HepG2 (cell line): Measurements from ENCODE around the gene RPS23. TPM values are rescaled to one million over a fixed set of nuclear protein-coding genes. Genes with fewer than 3 reads are reported as not detected.

Source experiments
- CHCHD3 ChIP-seq: sonication (generic); formaldehyde crosslinking; IDR thresholded peaks from 2 replicates; pipeline ENCODE4 v1.8.0; 2022; ENCODE audit warnings: mild to moderate bottlenecking, missing genetic modification reagents, moderate library complexity
- GATA4 ChIP-seq: sonication (generic); IDR thresholded peaks from 2 replicates; pipeline ENCODE4 v1.6.1; 2016; ENCODE audit warnings: antibody characterized with exemption, low read depth, borderline replicate concordance
- HIC2 ChIP-seq: sonication (generic); formaldehyde crosslinking; IDR thresholded peaks from 2 replicates; pipeline ENCODE4 v1.9.0; 2022; ENCODE audit warnings: low read depth, missing genetic modification reagents
- KLF12 ChIP-seq: sonication (generic); formaldehyde crosslinking; IDR thresholded peaks from 2 replicates; pipeline ENCODE4 v1.4.0; 2020; ENCODE audit warnings: missing genetic modification reagents, borderline replicate concordance
- LCORL ChIP-seq, 2 experiments: fragments of 450-650 bp in 1 of 2; sonication (generic) in 1 of 2; formaldehyde crosslinking in 1 of 2; IDR thresholded peaks; 2 replicates each; pipeline versions ENCODE4 v1.5.0 to v1.6.1; 2017 to 2020; ENCODE audit warnings: antibody characterized with exemption in 1 of 2, missing genetic modification reagents in 1 of 2
- MAZ ChIP-seq, 2 experiments: sonication (generic) in 1 of 2; formaldehyde crosslinking in 1 of 2; IDR thresholded peaks; 2 replicates each; pipeline versions ENCODE4 v1.5.0 to v1.6.1; 2012 to 2020; ENCODE audit warnings: low read depth in 2 of 2, mild to moderate bottlenecking in 2 of 2, borderline replicate concordance in 1 of 2, improper control_type of control experiment in 1 of 2, low read length in 1 of 2, missing genetic modification reagents in 1 of 2, moderate library complexity in 1 of 2
- MYNN ChIP-seq: sonication (generic); formaldehyde crosslinking; IDR thresholded peaks from 2 replicates; pipeline ENCODE4 v1.4.0; 2020; ENCODE audit warnings: mild to moderate bottlenecking, low read depth, missing genetic modification reagents
- NR2F2 ChIP-seq: IDR thresholded peaks from 2 replicates; pipeline ENCODE4 v1.6.1; 2012; ENCODE audit warnings: low read depth, inconsistent platforms, borderline replicate concordance
- PHF8 ChIP-seq: sonication (generic); formaldehyde crosslinking; IDR thresholded peaks from 2 replicates; pipeline ENCODE4 v1.5.0; 2020; ENCODE audit warnings: missing genetic modification reagents
- POLR2AphosphoS2 ChIP-seq: IDR thresholded peaks from 2 replicates; pipeline ENCODE4 v1.6.1; 2011; ENCODE audit warnings: low read depth, low read length, improper control_type of control experiment
- RFX5 ChIP-seq: IDR thresholded peaks from 2 replicates; pipeline ENCODE4 v1.6.1; 2011; ENCODE audit warnings: low read depth, low read length, improper control_type of control experiment
- ZFP1 ChIP-seq: IDR thresholded peaks from 2 replicates; pipeline ENCODE4 v1.6.1; 2016
- ZNF460 ChIP-seq: sonication (generic); formaldehyde crosslinking; IDR thresholded peaks from 2 replicates; pipeline ENCODE4 v1.5.1; 2020; ENCODE audit warnings: missing genetic modification reagents, mild to moderate bottlenecking, borderline replicate concordance
- ZNF468 ChIP-seq: sonication (generic); formaldehyde crosslinking; IDR thresholded peaks from 2 replicates; pipeline ENCODE4 v1.8.0; 2022; ENCODE audit warnings: mild to moderate bottlenecking, moderate library complexity, missing genetic modification reagents
- ZNF563 ChIP-seq: sonication (generic); formaldehyde crosslinking; IDR thresholded peaks from 2 replicates; pipeline ENCODE4 v1.8.0; 2022; ENCODE audit warnings: mild to moderate bottlenecking, moderate library complexity, missing genetic modification reagents
- ZNF616 ChIP-seq: sonication (generic); formaldehyde crosslinking; IDR thresholded peaks from 2 replicates; pipeline ENCODE4 v1.5.0; 2020; ENCODE audit warnings: low read depth, mild to moderate bottlenecking, missing genetic modification reagents
- ZNF839 ChIP-seq: sonication (generic); formaldehyde crosslinking; IDR thresholded peaks from 2 replicates; pipeline ENCODE4 v1.4.0; 2020; ENCODE audit warnings: missing genetic modification reagents, mild to moderate bottlenecking, borderline replicate concordance
- polyA plus RNA-seq, 8 experiments: library from polyadenylated mRNA; depleted of rRNA in 3 of 8; stranded (reverse) in 7 of 8; unstranded in 1 of 8; fragments of >200 nt; fragmentation: Illumina TruSeq in 4 of 8; extraction: Trizol in 4 of 8; gene quantifications; 2 replicates each; pipeline versions ENCODE4 v1.2.1 to v1.2.3, GENCODE V29; 2011 to 2016; ENCODE audit warnings: low read depth in 4 of 8, missing spikeins in 1 of 8, mixed read lengths in 1 of 8; ENCODE audit not compliant: insufficient read depth in 1 of 8
- total RNA-seq, 5 experiments: library from RNA; depleted of rRNA; stranded (reverse); fragments of >200 nt; fragmentation: Illumina TruSeq; extraction: Trizol; gene quantifications; 2 replicates each; pipeline ENCODE4 v1.2.3, GENCODE V29; 2016; ENCODE audit warnings: low read depth in 1 of 5
- TF ChIP-seq, protein P1 (sequence below): sonication (generic); formaldehyde crosslinking; IDR thresholded peaks from 2 replicates; pipeline ENCODE4 v1.4.0; 2020; ENCODE audit warnings: missing genetic modification reagents
- TF ChIP-seq, protein P2 (sequence below): sonication (generic); formaldehyde crosslinking; IDR thresholded peaks from 2 replicates; pipeline ENCODE4 v1.4.0; 2020; ENCODE audit warnings: mild to moderate bottlenecking, missing genetic modification reagents
- TF ChIP-seq, protein P3 (sequence below): sonication (generic); formaldehyde crosslinking; IDR thresholded peaks from 2 replicates; pipeline ENCODE4 v1.5.1; 2020; ENCODE audit warnings: mild to moderate bottlenecking, moderate library complexity, missing genetic modification reagents

The RPS23 gene
- total and polyA plus RNA-seq, 2 of the 13 experiments (the other 11 are each of a cell fraction or from before 2014, with no cell fraction given): 3,088 to 3,235 TPM

DNA sequence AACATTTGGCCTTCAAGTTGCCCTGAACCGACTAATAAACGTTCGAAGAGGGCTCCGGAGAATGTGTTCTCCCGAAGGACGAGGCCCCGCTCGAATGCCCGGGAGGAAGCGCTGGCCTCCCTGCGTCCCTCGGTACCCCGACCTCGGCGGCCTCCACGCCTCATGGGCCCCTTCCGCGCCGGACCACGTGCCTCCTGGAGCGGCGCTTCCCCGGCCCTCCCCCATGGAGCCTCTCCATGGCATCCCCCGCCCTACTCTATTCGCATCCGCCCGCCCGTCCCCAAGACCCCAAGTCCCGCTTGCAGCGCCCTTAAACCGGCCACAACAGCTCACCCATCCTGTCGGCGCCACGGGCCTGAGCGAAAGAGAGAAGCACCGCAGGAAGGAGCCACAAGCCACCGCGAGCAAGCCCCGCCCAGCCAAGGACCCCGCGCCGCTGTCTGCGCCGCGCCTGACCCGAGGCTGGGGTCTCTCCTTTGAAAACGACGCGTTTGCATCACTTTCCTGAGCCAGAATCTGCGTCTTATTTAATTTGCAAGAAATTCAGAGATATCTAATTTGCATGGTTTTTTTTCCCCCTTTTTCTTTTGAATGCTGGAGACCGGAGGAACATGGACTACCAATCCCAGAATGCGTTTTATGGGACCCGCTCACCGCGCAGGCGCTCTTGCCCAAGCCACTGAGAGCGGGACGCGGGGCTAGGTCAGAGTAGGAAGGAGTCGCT lies at the start of gene RPS23 (continued):
- TF ChIP-seq LCORL (IDR thresholded peaks at IDR 0.05): no peak
- TF ChIP-seq LCORL (CRISPR knock-in tag; IDR thresholded peaks at IDR 0.05): no peak
- TF ChIP-seq PHF8: peak; percentile 96
- peak; percentile 53; the same call in 1 of the 2 replicates for TF ChIP-seq GATA4
- TF ChIP-seq MYNN (CRISPR knock-in tag): no peak
- TF ChIP-seq, protein P1, sequence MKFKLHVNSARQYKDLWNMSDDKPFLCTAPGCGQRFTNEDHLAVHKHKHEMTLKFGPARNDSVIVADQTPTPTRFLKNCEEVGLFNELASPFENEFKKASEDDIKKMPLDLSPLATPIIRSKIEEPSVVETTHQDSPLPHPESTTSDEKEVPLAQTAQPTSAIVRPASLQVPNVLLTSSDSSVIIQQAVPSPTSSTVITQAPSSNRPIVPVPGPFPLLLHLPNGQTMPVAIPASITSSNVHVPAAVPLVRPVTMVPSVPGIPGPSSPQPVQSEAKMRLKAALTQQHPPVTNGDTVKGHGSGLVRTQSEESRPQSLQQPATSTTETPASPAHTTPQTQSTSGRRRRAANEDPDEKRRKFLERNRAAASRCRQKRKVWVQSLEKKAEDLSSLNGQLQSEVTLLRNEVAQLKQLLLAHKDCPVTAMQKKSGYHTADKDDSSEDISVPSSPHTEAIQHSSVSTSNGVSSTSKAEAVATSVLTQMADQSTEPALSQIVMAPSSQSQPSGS (CRISPR knock-in tag): peak; percentile 25; the same call in 1 of the 2 replicates
- TF ChIP-seq POLR2AphosphoS2: 0 out of 2 replicates have a peak, but pooled peaks have one; percentile 44
- TF ChIP-seq ZNF616 (CRISPR knock-in tag): no peak
- TF ChIP-seq, protein P2, sequence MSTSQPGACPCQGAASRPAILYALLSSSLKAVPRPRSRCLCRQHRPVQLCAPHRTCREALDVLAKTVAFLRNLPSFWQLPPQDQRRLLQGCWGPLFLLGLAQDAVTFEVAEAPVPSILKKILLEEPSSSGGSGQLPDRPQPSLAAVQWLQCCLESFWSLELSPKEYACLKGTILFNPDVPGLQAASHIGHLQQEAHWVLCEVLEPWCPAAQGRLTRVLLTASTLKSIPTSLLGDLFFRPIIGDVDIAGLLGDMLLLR (CRISPR knock-in tag): peak; percentile 29; the same call in 1 of the 2 replicates
- no peak for TF ChIP-seq CHCHD3 (CRISPR knock-in tag)
- no peak for TF ChIP-seq RFX5
- TF ChIP-seq HIC2 (CRISPR knock-in tag): no peak; the same call in 1 of the 2 replicates
- no peak for TF ChIP-seq MAZ (IDR thresholded peaks at IDR 0.05; ENCODE audit: borderline replicate concordance, low read depth, low read length)
- TF ChIP-seq MAZ (CRISPR knock-in tag; IDR thresholded peaks at IDR 0.05; ENCODE audit: low read depth): 0 out of 2 replicates have a peak, but pooled peaks have one; percentile 27
- 0 out of 2 replicates have a peak, but pooled peaks have one; percentile 7 for TF ChIP-seq NR2F2
- TF ChIP-seq ZFP1 (CRISPR knock-in tag): no peak; the same call in 1 of the 2 replicates
- TF ChIP-seq, protein P3, sequence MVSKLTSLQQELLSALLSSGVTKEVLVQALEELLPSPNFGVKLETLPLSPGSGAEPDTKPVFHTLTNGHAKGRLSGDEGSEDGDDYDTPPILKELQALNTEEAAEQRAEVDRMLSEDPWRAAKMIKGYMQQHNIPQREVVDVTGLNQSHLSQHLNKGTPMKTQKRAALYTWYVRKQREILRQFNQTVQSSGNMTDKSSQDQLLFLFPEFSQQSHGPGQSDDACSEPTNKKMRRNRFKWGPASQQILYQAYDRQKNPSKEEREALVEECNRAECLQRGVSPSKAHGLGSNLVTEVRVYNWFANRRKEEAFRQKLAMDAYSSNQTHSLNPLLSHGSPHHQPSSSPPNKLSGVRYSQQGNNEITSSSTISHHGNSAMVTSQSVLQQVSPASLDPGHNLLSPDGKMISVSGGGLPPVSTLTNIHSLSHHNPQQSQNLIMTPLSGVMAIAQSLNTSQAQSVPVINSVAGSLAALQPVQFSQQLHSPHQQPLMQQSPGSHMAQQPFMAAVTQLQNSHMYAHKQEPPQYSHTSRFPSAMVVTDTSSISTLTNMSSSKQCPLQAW (CRISPR knock-in tag): peak; percentile 72; the same call in 1 of the 2 replicates
- TF ChIP-seq ZNF563: peak; percentile 66; the same call in 1 of the 2 replicates
- no peak for TF ChIP-seq ZNF460
- no peak for TF ChIP-seq ZNF839 (CRISPR knock-in tag)
- no peak; the same call in 1 of the 2 replicates for TF ChIP-seq KLF12 (CRISPR knock-in tag)
- peak; percentile 77; the same call in 1 of the 2 replicates for TF ChIP-seq ZNF468 (CRISPR knock-in tag)
